ENCODE measurements around the gene SMNDC1. TPM values are rescaled to one million over a fixed set of nuclear protein-coding genes. Genes with fewer than 3 reads are reported as not detected.

The SMNDC1 gene
- total RNA-seq, result 10 to 100 TPM; 44.2 to 56.7 TPM

DNA sequence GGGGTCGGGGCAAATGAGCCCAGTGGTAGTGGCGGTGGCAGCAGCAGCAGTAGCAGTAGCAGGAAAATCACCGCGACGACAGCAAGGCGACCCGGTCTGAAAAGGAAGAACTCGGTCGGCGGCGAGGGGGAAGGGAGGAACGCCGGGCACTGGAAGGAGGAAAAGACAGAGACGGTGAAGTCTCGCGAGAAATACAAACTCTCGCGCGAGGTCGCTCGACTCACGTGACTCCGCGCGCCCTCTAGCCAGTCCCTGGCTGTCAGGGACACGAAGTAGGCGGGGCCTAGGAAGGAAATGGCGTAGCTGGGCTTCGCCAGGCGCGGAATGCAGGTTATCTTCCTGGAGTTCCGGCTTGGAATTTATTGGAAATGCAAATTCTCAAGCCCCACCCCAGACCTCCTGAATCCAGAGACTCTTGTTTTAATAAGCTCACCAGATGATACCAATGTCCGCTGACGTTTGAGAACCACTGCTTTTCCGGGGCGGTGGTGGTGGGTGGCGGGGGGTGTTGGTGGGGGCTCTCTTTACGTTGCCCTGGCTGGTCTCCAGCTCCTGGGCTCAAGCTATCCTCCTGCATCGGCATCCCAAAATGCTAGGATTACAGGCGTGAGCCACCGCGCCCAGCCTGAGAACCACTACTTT is at the start of gene SMNDC1:
SMNDC1 (minus strand) TSS at position 141 of the 642 bp plus-strand sequence. CDS start 1,333 bp downstream, outside the sequence.
- CTCF ChIA-PET, result interaction anchor here (0.6 to 6.0 kb wide), 27 partner anchors 8 to 420 kb away, joined by 3 to 79 read pairs (median 4); no protein-coding TSS in a partner anchor
- POLR2A ChIA-PET, result interaction anchor here (0.7 to 1.6 kb wide), 4 partner anchors 83 to 298 kb away, joined by 3 to 4 read pairs (median 3); partner anchors contain the start of gene SMC3
- Mint-ChIP-seq H3K27me3 (no peaks in the 10 kb centered on the region), H3K9me3 (ENCODE audit: low read depth) (no peaks in the 10 kb centered on the region), H3K36me3 (ENCODE audit: low read depth) (peaks cover 35% of the 10 kb centered on the region), H3K4me1 (peaks cover 42% of the 10 kb centered on the region), H3K27ac (peak within 1 kb of the TSS; percentile 98), H3K4me3 (peak within 1 kb of the TSS; percentile 95)
- intact Hi-C loops (cut with DNase I, micrococcal nuclease), result loop anchor here (1.0 to 10.0 kb wide), 12 partner anchors 79 to 614 kb away; partner anchors contain the start of genes BBIP1 (in 2 of the 2), SHOC2 (in 2 of the 2), ADD3 (in 1 of the 2) and PDCD4 (in 1 of the 2)
- ATAC-seq (peak; percentile 93), DNase-seq (peak; percentile 98)

DNA sequence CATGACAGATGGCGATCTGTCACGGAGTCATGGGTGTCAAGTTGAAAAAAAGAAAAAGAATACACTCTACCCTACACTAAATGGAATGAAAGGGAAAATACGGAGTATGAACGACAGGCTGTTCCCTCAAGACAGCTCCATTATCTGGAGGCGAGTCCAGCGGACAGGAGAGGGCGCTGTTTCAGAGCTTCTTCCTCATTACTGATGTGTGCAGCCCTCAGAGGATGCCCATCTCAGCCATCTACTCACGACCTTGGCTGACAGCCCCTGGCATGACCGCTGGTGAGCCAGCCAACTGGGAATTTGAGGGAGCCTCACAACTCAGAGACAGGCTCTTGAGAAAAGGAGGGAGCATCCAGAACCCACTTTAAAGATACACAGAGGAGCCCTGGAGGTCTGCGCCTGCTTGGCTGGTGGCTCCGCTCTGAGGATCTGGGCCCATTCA is 49.6 kb upstream of the SMNDC1 start:
- peak; percentile 94 for DNase-seq
- peak overlapping the region; percentile 68 for H3K4me3 Mint-ChIP-seq

DNA sequence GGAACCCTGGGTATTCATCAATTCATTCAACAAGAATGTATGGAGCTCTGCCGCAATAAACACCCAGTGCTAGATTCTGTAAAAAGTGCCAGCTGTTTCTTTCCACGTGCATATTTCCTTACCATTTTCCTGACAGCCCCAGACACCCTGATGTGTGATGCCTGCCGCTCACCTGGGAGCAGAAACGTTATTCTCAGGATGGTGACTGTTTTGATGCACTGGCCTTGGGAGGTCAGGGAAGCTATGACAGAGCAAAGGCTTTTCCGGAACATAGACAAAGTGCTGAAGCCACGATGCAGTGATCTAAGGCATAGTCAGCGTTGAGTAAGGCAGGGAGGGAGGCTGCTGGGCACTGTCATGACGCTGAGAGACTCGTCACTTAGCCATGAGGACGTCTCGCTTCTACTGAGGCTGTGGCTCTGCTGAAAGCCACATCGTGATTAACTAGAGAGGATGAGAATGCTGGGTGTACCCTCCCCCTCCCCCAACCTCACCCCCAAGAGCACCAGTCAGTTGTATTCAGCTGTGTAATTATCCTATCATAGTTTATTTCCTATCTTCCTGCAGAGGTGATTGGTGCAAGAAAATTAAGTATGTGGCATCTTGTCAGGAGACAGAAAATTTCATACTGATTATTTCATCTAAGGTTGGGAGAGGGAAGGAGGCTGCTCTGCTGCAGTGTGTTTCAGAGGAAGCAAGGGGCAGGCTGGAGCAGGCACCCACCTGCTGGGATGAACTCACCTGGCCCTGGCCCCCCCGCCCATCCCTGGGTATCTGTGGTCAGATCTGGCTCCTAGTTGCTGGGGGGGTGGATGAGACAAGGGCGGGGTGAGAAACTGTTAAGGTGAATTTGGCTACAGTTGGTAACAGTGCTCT is 48.8 kb upstream of the SMNDC1 start:
- Mint-ChIP-seq H3K27me3 (no peaks in the 10 kb centered on the region), H3K4me1 (peaks cover 60% of the 10 kb centered on the region), H3K36me3 (ENCODE audit: low read depth) (no peaks in the 10 kb centered on the region), H3K27ac (peak overlapping the region; percentile 98), H3K9me3 (ENCODE audit: low read depth) (no peaks in the 10 kb centered on the region), H3K4me3 (peak overlapping the region; percentile 68)
- ATAC-seq, result peak; percentile 74
- intact Hi-C loops (cut with DNase I, micrococcal nuclease), result loop anchor here (1.0 to 2.0 kb wide), 8 partner anchors 29 to 214 kb away; partner anchors contain the start of gene SMC3 (in 1 of the 2)
- ChIA-PET CTCF (interaction anchor here (0.6 to 3.8 kb wide), 40 partner anchors 8 to 246 kb away, joined by 3 to 35 read pairs (median 4); no protein-coding TSS in a partner anchor), POLR2A (interaction anchor here (0.5 to 4.2 kb wide), 8 partner anchors 8 to 158 kb away, joined by 3 to 23 read pairs (median 6); partner anchors contain the start of gene DUSP5)
- DNase-seq, result peak; percentile 87

More for the DNA sequence above, 49.6 kb upstream of the SMNDC1 start:
- no peaks in the 10 kb centered on the region for H3K9me3 Mint-ChIP-seq (ENCODE audit: low read depth)
- ATAC-seq, result peak; percentile 39
- peak overlapping the region; percentile 98 for H3K27ac Mint-ChIP-seq
- peaks cover 67% of the 10 kb centered on the region for H3K4me1 Mint-ChIP-seq
- CTCF ChIA-PET, result interaction anchor here (0.6 to 3.8 kb wide), 36 partner anchors 9 to 1933 kb away, joined by 3 to 35 read pairs (median 4); no protein-coding TSS in a partner anchor
- POLR2A ChIA-PET, result interaction anchor here (0.5 to 4.2 kb wide), 5 partner anchors 11 to 157 kb away, joined by 5 to 23 read pairs (median 9); partner anchors contain the start of gene DUSP5
- no peaks in the 10 kb centered on the region for H3K27me3 Mint-ChIP-seq
- intact Hi-C loops (cut with DNase I, micrococcal nuclease), result loop anchor here (1.0 to 2.0 kb wide), 5 partner anchors 34 to 213 kb away; partner anchors contain the start of gene SMC3 (in 1 of the 2)
- no peaks in the 10 kb centered on the region for H3K36me3 Mint-ChIP-seq (ENCODE audit: low read depth)

DNA sequence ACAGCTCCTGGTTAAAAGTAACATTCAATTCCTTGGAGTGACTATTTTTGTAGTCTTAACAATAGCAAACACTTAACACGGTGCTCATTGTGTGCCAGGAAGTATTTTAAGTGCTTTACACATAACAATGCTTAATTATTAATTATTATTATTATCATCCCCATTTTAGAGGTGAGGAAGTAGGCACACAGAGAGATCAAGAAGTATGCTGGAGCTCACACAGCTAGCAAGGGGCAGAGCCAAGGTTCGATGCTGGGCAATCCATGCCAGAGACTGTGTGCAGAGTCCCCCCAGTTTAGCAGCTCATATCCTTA is 48.2 kb upstream of the SMNDC1 start:
- ATAC-seq, result no peak
- ChIA-PET CTCF (interaction anchor here (0.7 to 3.8 kb wide), 14 partner anchors 12 to 246 kb away, joined by 3 to 35 read pairs (median 8); no protein-coding TSS in a partner anchor), POLR2A (interaction anchor here (0.8 to 3.3 kb wide), 4 partner anchors 9 to 147 kb away, joined by 3 to 23 read pairs (median 6); partner anchors contain the start of gene DUSP5)
- Mint-ChIP-seq H3K4me3 (no peak overlapping the region), H3K36me3 (ENCODE audit: low read depth) (no peaks in the 10 kb centered on the region), H3K27ac (peak overlapping the region; percentile 98), H3K9me3 (ENCODE audit: low read depth) (no peaks in the 10 kb centered on the region), H3K4me1 (peaks cover 54% of the 10 kb centered on the region), H3K27me3 (no peaks in the 10 kb centered on the region)
- DNase-seq, result no peak
- intact Hi-C loops (cut with DNase I, micrococcal nuclease), result loop anchor here (1.0 to 2.0 kb wide), 3 partner anchors 28 to 73 kb away; no protein-coding TSS in a partner anchor

DNA sequence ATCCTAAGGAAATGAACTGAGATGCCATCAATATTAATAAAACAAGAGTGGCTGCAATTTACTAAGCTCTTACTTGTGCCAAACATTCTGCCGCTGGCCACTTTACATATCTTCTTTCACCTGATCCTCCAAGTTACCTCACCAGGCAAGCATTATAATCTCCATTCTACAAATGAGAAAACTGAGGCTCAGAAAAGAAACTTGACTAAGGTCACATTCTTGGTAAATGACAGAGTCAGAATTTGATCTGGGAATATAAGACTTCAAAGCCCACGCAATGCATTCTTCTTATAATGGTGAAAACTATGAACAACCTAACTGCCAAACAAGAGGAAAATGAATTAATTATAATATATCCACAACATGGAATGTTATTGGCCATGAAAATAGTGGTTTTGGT is 46.1 kb upstream of the SMNDC1 start:
- H3K4me1 Mint-ChIP-seq, result peaks cover 36% of the 10 kb centered on the region
- POLR2A ChIA-PET, result no interaction called here
- no peak for ATAC-seq

DNA sequence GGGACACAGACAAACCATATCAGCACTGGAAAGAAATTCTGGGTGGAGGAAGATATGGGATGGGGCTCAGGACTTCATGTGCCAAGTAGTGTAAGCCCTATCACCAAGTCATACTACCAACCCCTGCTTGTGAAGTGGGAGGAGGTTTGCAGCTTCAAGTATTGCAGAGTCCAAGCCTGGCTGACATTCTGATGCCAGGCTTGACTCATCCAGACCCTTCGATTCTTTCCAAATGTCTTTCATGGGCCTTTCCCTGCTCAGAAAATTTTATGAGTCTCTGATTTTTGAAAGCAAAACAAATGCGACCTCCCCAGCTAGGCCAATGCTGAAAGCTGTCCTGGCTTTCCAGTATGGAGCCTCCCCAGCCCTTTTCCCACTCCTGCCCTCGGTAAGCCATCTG is 45.1 kb upstream of the SMNDC1 start:
- ATAC-seq (no peak), DNase-seq (no peak)
- intact Hi-C loops (cut with DNase I, micrococcal nuclease), result no loop called here
- peaks cover 28% of the 10 kb centered on the region for H3K4me1 Mint-ChIP-seq
- no peak overlapping the region for H3K4me3 Mint-ChIP-seq
- no peaks in the 10 kb centered on the region for H3K36me3 Mint-ChIP-seq (ENCODE audit: low read depth)
- no peaks in the 10 kb centered on the region for H3K27me3 Mint-ChIP-seq
- H3K9me3 Mint-ChIP-seq (ENCODE audit: low read depth), result no peaks in the 10 kb centered on the region
- ChIA-PET POLR2A (no interaction called here), CTCF (interaction anchor here (0.7 to 1.2 kb wide), 2 partner anchors 29 to 46 kb away, joined by 3 read pairs; no protein-coding TSS in a partner anchor)
- H3K27ac Mint-ChIP-seq, result no peak overlapping the region

More for the DNA sequence above, 46.1 kb upstream of the SMNDC1 start:
- H3K36me3 Mint-ChIP-seq (ENCODE audit: low read depth), result no peaks in the 10 kb centered on the region
- no peak overlapping the region for H3K4me3 Mint-ChIP-seq
- no peak for DNase-seq
- no peaks in the 10 kb centered on the region for H3K27me3 Mint-ChIP-seq
- intact Hi-C loops (cut with DNase I, micrococcal nuclease), result no loop called here
- CTCF ChIA-PET, result interaction anchor here (0.5 to 0.7 kb wide), 3 partner anchors 22 to 273 kb away, joined by 3 to 4 read pairs (median 4); no protein-coding TSS in a partner anchor
- H3K9me3 Mint-ChIP-seq (ENCODE audit: low read depth), result no peaks in the 10 kb centered on the region
- H3K27ac Mint-ChIP-seq, result no peak overlapping the region

DNA sequence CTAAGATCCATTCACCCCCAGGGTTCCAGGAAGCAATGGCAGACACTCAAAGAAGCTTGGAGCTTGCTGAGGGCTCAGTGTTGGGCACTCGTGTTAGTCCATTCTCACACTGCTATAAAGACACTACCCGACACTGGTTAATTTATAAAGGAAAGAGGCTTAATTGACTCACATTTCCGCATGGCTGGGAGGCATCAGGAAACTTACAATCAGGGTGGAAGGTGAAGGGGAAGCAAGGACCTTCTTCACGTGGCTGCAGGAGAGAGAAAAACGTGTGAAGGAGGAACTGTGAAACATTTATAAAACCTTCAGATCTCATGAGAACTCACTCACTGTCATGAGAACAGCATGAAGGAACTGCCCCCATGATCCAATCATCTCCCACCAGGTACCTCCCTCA is 44.7 kb upstream of the SMNDC1 start:
- H3K4me3 Mint-ChIP-seq, result no peak overlapping the region
- no peaks in the 10 kb centered on the region for H3K27me3 Mint-ChIP-seq
- H3K4me1 Mint-ChIP-seq, result peaks cover 24% of the 10 kb centered on the region
- no peaks in the 10 kb centered on the region for H3K9me3 Mint-ChIP-seq (ENCODE audit: low read depth)
- H3K36me3 Mint-ChIP-seq (ENCODE audit: low read depth), result no peaks in the 10 kb centered on the region
- CTCF ChIA-PET, result interaction anchor here (1.2 kb wide), 1 partner anchor 46 kb away, joined by 3 read pairs; no protein-coding TSS in a partner anchor
- intact Hi-C loops (cut with DNase I, micrococcal nuclease), result no loop called here
- no peak overlapping the region for H3K27ac Mint-ChIP-seq
- POLR2A ChIA-PET, result no interaction called here
- DNase-seq, result no peak
- no peak for ATAC-seq

DNA sequence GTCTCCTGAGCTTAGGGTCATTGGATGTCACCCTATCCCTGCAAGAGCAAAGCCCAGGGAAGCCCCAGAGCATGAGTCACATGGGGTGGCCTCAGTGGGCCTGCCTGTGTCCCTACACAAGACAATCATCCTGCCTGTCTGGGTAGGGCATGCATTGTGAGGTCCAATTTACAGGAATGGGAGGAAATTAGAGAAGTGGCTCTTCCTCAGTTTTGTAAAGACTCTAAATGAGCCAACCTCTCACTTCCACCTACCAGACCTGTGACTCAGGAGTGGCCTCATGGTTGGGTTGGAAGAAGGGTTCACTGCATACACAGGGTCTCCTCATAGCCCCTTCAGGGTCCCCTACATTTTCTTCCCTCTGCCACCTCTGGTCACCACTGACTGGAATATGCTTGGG is 43.6 kb upstream of the SMNDC1 start:
- Mint-ChIP-seq H3K4me1 (peaks cover 13% of the 10 kb centered on the region), H3K4me3 (no peak overlapping the region), H3K27me3 (no peaks in the 10 kb centered on the region), H3K27ac (no peak overlapping the region), H3K36me3 (ENCODE audit: low read depth) (no peaks in the 10 kb centered on the region), H3K9me3 (ENCODE audit: low read depth) (no peaks in the 10 kb centered on the region)
- ATAC-seq (no peak), DNase-seq (no peak)
- POLR2A ChIA-PET, result no interaction called here
- intact Hi-C loops (cut with DNase I, micrococcal nuclease), result no loop called here
- CTCF ChIA-PET, result no interaction called here

DNA sequence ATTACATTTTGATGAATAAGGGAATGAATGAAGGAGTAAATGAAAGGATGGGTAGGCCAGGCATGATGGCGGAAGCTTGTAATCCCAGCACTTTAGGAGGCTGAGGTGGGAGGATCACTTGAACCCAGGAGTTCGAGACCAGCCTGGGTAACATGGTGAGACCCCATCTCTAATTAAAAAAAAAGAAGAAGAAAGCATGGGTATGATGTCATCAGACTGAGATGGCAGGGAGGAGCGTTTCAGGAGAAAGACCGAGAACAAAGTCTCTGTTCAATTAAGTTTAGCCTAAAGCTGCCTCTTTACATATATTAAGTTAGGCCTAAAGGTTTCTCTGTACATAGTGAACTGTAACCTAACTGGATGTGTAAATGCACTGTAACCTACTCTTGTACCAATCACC is 42.2 kb upstream of the SMNDC1 start:
- DNase-seq, result no peak
- peaks cover 2% of the 10 kb centered on the region for H3K27me3 Mint-ChIP-seq
- intact Hi-C loops (cut with DNase I, micrococcal nuclease), result no loop called here
- no peak for ATAC-seq
- H3K4me3 Mint-ChIP-seq, result no peak overlapping the region
- peaks cover 10% of the 10 kb centered on the region for H3K4me1 Mint-ChIP-seq
- ChIA-PET CTCF (interaction anchor here (1.0 kb wide), 1 partner anchor 23 kb away, joined by 3 read pairs; no protein-coding TSS in a partner anchor), POLR2A (no interaction called here)
- no peaks in the 10 kb centered on the region for H3K36me3 Mint-ChIP-seq (ENCODE audit: low read depth)
- H3K27ac Mint-ChIP-seq, result no peak overlapping the region
- no peaks in the 10 kb centered on the region for H3K9me3 Mint-ChIP-seq (ENCODE audit: low read depth)

DNA sequence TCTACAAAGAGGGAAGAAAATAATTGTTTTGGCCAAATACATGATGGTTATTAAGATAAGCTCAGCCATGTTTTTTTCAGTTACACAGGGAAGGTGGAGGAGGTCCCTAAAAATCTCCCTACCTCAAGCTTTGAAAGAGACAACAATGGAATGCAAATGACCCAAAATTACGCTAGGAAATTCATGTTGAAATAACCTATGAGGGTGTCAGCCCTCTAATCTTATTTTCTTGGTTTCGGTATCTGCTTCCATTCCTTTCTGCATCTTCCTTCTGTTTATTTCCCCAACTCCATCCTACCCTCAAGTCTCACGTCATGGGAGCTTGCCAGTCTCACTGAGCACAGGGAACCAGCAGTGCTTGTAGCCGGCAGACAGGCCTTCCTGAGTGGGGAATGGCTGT is 40.6 kb upstream of the SMNDC1 start:
- intact Hi-C loops (cut with DNase I, micrococcal nuclease), result no loop called here
- DNase-seq, result no peak
- Mint-ChIP-seq H3K9me3 (ENCODE audit: low read depth) (no peaks in the 10 kb centered on the region), H3K36me3 (ENCODE audit: low read depth) (no peaks in the 10 kb centered on the region), H3K27ac (no peak overlapping the region), H3K4me3 (no peak overlapping the region), H3K27me3 (peaks cover 2% of the 10 kb centered on the region), H3K4me1 (peaks cover 5% of the 10 kb centered on the region)
- ChIA-PET CTCF (interaction anchor here (1.2 to 2.1 kb wide), 3 partner anchors 9 to 205 kb away, joined by 3 to 12 read pairs (median 4); no protein-coding TSS in a partner anchor), POLR2A (no interaction called here)
- ATAC-seq, result no peak

DNA sequence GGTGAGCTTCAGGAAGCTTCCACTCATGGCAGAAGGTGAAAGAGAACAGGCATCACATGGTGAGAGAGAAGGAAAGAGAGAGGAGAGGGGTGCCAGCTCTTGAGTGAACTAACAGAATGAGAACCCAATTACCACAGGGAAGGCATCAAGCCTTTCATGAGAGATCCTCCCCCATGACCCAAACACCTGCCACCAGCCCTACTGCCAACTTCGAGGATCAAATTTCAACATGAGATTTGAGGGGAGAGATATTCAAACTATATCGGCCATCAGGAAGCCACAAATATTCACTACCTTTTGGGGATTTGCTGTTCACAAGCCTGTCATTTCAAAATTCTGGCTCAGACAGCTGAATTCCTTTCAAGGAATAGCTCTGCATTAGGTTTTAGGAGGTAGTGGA is 39.9 kb upstream of the SMNDC1 start:
- Mint-ChIP-seq H3K4me3 (no peak overlapping the region), H3K27me3 (peaks cover 2% of the 10 kb centered on the region), H3K27ac (no peak overlapping the region), H3K4me1 (peaks cover 5% of the 10 kb centered on the region), H3K9me3 (ENCODE audit: low read depth) (no peaks in the 10 kb centered on the region), H3K36me3 (ENCODE audit: low read depth) (no peaks in the 10 kb centered on the region)
- no peak for DNase-seq
- intact Hi-C loops (cut with DNase I, micrococcal nuclease), result no loop called here
- POLR2A ChIA-PET, result no interaction called here
- CTCF ChIA-PET, result interaction anchor here (0.6 to 2.1 kb wide), 3 partner anchors 10 to 150 kb away, joined by 3 to 12 read pairs (median 3); no protein-coding TSS in a partner anchor
- no peak for ATAC-seq
